ENCODE data around the gene SCN1B. TPM values are rescaled to one million over a fixed set of nuclear protein-coding genes. Genes with fewer than 3 reads are reported as not detected.

SCN1B gene
- total and polyA plus RNA-seq, 9 donors: 0.83 to 13.9 (median 5.7) TPM

DNA sequence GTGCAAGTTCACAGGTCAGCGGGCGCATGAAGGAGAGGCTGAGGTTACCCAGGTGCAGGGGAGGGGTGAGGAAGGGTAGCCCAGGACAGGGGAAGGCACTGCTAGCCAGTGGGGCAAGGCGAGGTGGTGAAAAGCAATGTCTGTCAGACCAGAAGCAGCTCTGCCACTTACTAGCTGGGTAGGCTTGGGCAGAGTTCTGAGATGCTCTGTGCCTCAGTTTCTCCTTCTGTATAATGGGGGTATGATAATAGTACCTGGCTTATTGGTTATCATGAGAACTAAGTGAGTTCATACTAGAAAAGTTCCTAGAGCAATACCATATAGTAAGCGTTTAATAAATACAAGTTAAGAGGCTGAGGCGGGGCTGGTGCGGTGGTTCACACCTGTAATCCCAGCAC, 14.3 kb upstream of the SCN1B start:
- intact Hi-C loops (cut with DNase I): no loop called here
- no peak overlapping the region for H3K4me3 ChIP-seq
- 91 to 93% (median 93%) methylated on average over 6 of the region's 6 CpGs for WGBS, 3 donors
- no peaks in the 10 kb centered on the region for H3K9me3 ChIP-seq
- no peak overlapping the region for H3K27ac ChIP-seq
- H3K27me3 ChIP-seq: no peaks in the 10 kb centered on the region
- DNase-seq: no peak
- TF ChIP-seq, protein P1, sequence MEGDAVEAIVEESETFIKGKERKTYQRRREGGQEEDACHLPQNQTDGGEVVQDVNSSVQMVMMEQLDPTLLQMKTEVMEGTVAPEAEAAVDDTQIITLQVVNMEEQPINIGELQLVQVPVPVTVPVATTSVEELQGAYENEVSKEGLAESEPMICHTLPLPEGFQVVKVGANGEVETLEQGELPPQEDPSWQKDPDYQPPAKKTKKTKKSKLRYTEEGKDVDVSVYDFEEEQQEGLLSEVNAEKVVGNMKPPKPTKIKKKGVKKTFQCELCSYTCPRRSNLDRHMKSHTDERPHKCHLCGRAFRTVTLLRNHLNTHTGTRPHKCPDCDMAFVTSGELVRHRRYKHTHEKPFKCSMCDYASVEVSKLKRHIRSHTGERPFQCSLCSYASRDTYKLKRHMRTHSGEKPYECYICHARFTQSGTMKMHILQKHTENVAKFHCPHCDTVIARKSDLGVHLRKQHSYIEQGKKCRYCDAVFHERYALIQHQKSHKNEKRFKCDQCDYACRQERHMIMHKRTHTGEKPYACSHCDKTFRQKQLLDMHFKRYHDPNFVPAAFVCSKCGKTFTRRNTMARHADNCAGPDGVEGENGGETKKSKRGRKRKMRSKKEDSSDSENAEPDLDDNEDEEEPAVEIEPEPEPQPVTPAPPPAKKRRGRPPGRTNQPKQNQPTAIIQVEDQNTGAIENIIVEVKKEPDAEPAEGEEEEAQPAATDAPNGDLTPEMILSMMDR (IDR thresholded peaks at IDR 0.05): no peak
- no peak for TF ChIP-seq POLR2A (IDR thresholded peaks at IDR 0.05)
- TF ChIP-seq EP300 (IDR thresholded peaks at IDR 0.05): no peak
- no peaks in the 10 kb centered on the region for H3K4me1 ChIP-seq (ENCODE audit: insufficient read depth)
- peaks cover 4% of the 10 kb centered on the region for H3K36me3 ChIP-seq

DNA sequence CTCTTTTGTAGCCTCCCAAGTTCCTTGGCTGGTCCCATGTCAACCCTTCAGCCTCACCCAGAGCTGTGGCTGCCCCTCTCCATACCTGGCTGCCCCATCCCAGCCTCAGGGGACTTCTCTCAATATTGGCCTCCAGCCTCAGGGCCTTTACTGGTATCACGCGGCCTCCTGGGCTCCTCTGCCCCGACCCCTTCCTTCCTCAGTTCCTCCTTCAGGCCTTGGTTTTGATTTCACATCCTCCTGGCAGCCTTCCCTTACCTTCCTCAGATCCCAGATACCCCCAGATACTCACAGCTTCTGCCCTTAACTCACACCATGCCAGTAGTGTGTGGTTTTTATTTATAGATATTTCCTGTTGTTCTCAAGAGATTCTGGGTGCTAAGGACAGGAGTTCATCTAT, 12.8 kb upstream of the SCN1B start:
- peaks cover 4% of the 10 kb centered on the region for H3K36me3 ChIP-seq
- H3K27me3 ChIP-seq: no peaks in the 10 kb centered on the region
- no peak for TF ChIP-seq EP300 (IDR thresholded peaks at IDR 0.05)
- TF ChIP-seq, protein P1 (IDR thresholded peaks at IDR 0.05): no peak
- TF ChIP-seq POLR2A (IDR thresholded peaks at IDR 0.05): no peak
- no peak for DNase-seq
- H3K9me3 ChIP-seq: no peaks in the 10 kb centered on the region
- intact Hi-C loops (cut with DNase I): no loop called here
- no peaks in the 10 kb centered on the region for H3K4me1 ChIP-seq (ENCODE audit: insufficient read depth)
- H3K4me3 ChIP-seq: no peak overlapping the region
- 78 to 89% (median 88%) methylated on average over 3 of the region's 3 CpGs for WGBS, 3 donors
- no peak overlapping the region for H3K27ac ChIP-seq

DNA sequence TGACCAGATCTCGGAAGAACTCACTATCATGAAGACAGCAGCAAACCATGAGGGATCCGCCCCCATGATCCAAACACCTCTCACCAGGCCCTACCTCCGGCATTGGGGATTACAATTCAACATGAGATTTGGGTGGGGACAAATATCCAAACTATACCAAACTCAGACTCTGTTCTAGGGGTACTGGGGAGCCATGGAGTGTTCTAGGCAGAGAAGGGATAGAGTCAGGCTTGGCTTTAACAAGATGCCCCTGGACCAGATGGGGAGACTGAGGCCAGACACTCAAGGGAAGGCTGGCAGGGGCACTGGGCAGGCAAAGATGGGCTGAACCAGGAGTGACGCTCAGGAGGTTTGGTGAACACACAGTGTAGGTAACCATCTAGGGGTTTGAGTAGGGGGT, 11.9 kb upstream of the SCN1B start:
- no peaks in the 10 kb centered on the region for H3K27me3 ChIP-seq
- no peaks in the 10 kb centered on the region for H3K4me1 ChIP-seq (ENCODE audit: insufficient read depth)
- H3K4me3 ChIP-seq: no peak overlapping the region
- H3K36me3 ChIP-seq: peaks cover 4% of the 10 kb centered on the region
- intact Hi-C loops (cut with DNase I): no loop called here
- H3K27ac ChIP-seq: no peak overlapping the region
- WGBS, 3 donors: 88 to 96% (median 94%) methylated on average over 4 of the region's 4 CpGs
- TF ChIP-seq, protein P1 (IDR thresholded peaks at IDR 0.05): no peak
- TF ChIP-seq EP300 (IDR thresholded peaks at IDR 0.05) (no peak), POLR2A (IDR thresholded peaks at IDR 0.05) (no peak)
- DNase-seq: no peak
- no peaks in the 10 kb centered on the region for H3K9me3 ChIP-seq

DNA sequence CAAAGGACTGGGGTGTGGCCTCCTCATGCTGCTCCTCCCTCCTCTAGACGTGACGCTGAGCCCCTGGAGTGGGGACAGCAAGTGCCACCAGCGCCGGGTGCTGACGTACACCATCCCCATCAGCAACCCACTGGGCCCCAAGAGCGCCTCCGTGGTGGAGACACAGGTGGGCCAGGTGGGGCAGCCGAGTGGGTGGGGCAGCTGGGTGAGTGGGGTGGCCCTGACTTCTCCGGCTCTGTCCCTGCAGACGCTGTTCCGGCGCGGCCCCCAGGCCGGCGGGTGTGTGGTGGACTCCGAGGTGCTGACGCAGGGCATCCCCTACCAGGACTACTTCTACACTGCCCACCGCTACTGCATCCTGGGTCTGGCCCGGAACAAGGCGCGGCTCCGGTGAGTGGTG, 11.1 kb upstream of the SCN1B start:
- no peaks in the 10 kb centered on the region for H3K4me1 ChIP-seq (ENCODE audit: insufficient read depth)
- DNase-seq: no peak
- H3K27ac ChIP-seq: no peak overlapping the region
- 87 to 90% (median 88%) methylated on average over 17 to 22 of the region's 22 CpGs for WGBS, 3 donors
- no peak overlapping the region for H3K4me3 ChIP-seq
- no peaks in the 10 kb centered on the region for H3K9me3 ChIP-seq
- TF ChIP-seq, protein P1 (IDR thresholded peaks at IDR 0.05): no peak
- TF ChIP-seq POLR2A (IDR thresholded peaks at IDR 0.05) (no peak), EP300 (IDR thresholded peaks at IDR 0.05) (no peak)
- H3K36me3 ChIP-seq: peaks cover 4% of the 10 kb centered on the region
- intact Hi-C loops (cut with DNase I): no loop called here
- H3K27me3 ChIP-seq: no peaks in the 10 kb centered on the region

DNA sequence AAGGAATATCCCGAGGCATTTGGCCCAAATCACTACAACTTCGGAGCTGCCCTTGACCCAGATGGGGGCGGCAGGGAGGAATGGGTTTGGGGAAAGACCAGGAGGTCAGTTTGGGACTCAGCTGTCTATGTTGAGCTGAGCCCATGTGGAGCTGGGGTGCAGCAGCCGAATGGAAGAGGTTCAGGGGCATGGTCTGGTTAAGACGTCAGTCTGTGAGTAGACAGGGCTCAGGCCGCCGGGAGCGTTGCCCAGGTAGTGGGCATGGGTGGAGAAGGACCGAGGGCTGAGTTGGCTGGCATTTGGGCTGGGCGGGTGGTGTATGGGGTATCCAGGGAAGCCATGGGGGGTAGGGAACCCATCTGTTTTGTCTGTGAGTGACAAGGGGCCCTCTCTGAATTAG, 9.3 kb upstream of the SCN1B start:
- 67 to 82% (median 70%) methylated on average over 10 of the region's 10 CpGs for WGBS, 3 donors
- Histone ChIP-seq H3K4me3 (no peak overlapping the region), H3K9me3 (no peaks in the 10 kb centered on the region), H3K36me3 (peaks cover 4% of the 10 kb centered on the region), H3K4me1 (ENCODE audit: insufficient read depth) (no peaks in the 10 kb centered on the region), H3K27ac (no peak overlapping the region), H3K27me3 (no peaks in the 10 kb centered on the region)
- intact Hi-C loops (cut with DNase I): no loop called here
- no peak for TF ChIP-seq POLR2A (IDR thresholded peaks at IDR 0.05)
- TF ChIP-seq EP300 (IDR thresholded peaks at IDR 0.05): no peak
- TF ChIP-seq, protein P1 (IDR thresholded peaks at IDR 0.05): no peak
- DNase-seq: no peak
